ENCODE data around the gene PPY.

- TF ChIP-seq, protein P1, sequence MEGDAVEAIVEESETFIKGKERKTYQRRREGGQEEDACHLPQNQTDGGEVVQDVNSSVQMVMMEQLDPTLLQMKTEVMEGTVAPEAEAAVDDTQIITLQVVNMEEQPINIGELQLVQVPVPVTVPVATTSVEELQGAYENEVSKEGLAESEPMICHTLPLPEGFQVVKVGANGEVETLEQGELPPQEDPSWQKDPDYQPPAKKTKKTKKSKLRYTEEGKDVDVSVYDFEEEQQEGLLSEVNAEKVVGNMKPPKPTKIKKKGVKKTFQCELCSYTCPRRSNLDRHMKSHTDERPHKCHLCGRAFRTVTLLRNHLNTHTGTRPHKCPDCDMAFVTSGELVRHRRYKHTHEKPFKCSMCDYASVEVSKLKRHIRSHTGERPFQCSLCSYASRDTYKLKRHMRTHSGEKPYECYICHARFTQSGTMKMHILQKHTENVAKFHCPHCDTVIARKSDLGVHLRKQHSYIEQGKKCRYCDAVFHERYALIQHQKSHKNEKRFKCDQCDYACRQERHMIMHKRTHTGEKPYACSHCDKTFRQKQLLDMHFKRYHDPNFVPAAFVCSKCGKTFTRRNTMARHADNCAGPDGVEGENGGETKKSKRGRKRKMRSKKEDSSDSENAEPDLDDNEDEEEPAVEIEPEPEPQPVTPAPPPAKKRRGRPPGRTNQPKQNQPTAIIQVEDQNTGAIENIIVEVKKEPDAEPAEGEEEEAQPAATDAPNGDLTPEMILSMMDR (IDR thresholded peaks at IDR 0.05), result no peak
- no peak for TF ChIP-seq POLR2A (IDR thresholded peaks at IDR 0.05)
Observed at GRCh38 chr17:43966276-43966675, 24.0 kb upstream of the PPY start.
